Measurements from ENCODE around the gene TRPM3.

The TRPM3 gene

DNA sequence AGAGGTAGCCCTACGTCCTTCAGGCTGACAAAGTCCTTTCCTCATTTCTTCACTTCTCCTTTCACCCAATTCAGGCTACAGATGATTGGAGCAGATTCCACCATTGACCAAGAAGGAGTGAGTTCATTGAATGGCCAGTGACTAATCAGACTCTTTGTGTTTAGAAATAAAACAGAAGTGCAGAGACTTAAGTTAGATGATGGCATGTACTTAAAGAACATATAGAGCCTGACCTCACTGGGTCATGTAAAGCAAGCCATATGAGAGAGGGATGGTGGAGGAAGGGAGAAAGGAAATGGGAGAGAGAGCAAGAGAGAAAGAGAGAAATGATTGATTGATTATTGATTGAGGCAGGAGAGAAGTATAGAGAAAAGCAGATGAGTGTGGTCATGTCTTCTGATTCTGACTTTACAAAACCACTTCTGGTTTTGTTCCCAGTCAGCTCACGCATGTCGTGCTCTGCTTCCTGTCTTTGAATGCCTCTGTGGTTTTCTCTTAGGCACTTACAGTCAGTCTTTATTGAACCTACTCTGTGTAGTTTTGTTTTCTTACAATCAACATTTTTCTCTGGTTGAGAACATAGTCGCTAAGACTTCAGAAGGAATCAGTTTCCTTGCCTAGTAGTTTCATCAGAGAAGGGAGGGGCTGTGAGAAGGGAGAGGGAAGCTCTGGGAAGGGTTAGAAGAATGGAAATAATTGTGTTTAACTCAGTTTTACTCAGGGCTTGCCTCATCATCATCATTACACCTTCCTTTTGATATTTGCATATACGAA is 557.8 kb downstream of the TRPM3 start:
- H3K4me3 ChIP-seq (replicated peaks; ENCODE audit: insufficient read depth, low read length), result no peak overlapping the region
- TF ChIP-seq POLR2AphosphoS5 (IDR thresholded peaks at IDR 0.05; ENCODE audit: low read depth) (0 out of 2 replicates have a peak, but pooled peaks have one; percentile 33), SPI1 (IDR thresholded peaks at IDR 0.05; ENCODE audit: borderline replicate concordance, low read depth) (peak; percentile 88)
- TF ChIP-seq, protein P1, sequence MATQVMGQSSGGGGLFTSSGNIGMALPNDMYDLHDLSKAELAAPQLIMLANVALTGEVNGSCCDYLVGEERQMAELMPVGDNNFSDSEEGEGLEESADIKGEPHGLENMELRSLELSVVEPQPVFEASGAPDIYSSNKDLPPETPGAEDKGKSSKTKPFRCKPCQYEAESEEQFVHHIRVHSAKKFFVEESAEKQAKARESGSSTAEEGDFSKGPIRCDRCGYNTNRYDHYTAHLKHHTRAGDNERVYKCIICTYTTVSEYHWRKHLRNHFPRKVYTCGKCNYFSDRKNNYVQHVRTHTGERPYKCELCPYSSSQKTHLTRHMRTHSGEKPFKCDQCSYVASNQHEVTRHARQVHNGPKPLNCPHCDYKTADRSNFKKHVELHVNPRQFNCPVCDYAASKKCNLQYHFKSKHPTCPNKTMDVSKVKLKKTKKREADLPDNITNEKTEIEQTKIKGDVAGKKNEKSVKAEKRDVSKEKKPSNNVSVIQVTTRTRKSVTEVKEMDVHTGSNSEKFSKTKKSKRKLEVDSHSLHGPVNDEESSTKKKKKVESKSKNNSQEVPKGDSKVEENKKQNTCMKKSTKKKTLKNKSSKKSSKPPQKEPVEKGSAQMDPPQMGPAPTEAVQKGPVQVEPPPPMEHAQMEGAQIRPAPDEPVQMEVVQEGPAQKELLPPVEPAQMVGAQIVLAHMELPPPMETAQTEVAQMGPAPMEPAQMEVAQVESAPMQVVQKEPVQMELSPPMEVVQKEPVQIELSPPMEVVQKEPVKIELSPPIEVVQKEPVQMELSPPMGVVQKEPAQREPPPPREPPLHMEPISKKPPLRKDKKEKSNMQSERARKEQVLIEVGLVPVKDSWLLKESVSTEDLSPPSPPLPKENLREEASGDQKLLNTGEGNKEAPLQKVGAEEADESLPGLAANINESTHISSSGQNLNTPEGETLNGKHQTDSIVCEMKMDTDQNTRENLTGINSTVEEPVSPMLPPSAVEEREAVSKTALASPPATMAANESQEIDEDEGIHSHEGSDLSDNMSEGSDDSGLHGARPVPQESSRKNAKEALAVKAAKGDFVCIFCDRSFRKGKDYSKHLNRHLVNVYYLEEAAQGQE (IDR thresholded peaks at IDR 0.05; ENCODE audit: insufficient replicate concordance, low read depth), result no peak
- no peaks in the 10 kb centered on the region for H3K27me3 ChIP-seq (ENCODE audit: insufficient read depth, poor library complexity, severe bottlenecking)
- DNase-seq (ENCODE audit: low read depth in 1 of 2, low spot score in 1 of 2), result peak; percentile 27 to 74
- peak overlapping the region; percentile 85 for H3K27ac ChIP-seq (replicated peaks)

DNA sequence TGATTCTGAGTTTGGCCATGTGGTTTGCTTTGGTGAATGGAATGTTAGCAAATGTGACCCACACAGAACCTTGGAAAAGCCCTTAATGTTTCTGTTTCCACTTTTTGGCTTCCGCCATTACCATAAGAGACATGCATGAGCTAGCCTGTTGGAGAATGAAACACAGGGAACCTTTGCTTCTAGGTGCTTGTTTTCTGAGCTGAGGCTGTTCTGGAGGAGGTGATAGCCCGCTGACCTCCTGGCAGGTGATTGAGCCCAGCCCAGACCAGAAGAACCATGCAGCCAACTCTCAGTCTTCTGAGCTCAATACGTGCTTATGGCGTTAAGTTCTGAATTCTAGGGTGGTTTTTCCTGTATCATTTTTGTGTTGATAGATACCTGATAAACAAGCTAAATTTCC is 558.4 kb downstream of the TRPM3 start:
- TF ChIP-seq POLR2AphosphoS5 (IDR thresholded peaks at IDR 0.05; ENCODE audit: low read depth) (no peak), GABPA (IDR thresholded peaks at IDR 0.05; ENCODE audit: low read depth) (no peak)
- TF ChIP-seq, protein P2, sequence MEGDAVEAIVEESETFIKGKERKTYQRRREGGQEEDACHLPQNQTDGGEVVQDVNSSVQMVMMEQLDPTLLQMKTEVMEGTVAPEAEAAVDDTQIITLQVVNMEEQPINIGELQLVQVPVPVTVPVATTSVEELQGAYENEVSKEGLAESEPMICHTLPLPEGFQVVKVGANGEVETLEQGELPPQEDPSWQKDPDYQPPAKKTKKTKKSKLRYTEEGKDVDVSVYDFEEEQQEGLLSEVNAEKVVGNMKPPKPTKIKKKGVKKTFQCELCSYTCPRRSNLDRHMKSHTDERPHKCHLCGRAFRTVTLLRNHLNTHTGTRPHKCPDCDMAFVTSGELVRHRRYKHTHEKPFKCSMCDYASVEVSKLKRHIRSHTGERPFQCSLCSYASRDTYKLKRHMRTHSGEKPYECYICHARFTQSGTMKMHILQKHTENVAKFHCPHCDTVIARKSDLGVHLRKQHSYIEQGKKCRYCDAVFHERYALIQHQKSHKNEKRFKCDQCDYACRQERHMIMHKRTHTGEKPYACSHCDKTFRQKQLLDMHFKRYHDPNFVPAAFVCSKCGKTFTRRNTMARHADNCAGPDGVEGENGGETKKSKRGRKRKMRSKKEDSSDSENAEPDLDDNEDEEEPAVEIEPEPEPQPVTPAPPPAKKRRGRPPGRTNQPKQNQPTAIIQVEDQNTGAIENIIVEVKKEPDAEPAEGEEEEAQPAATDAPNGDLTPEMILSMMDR (IDR thresholded peaks at IDR 0.05; ENCODE audit: insufficient read depth, low read length), result no peak
- TF ChIP-seq, protein P1 (IDR thresholded peaks at IDR 0.05; ENCODE audit: insufficient replicate concordance, low read depth), result no peak
- no peak for DNase-seq (ENCODE audit: low read depth in 1 of 2, low spot score in 1 of 2)
- peak overlapping the region; percentile 85 for H3K27ac ChIP-seq (replicated peaks)
- no peaks in the 10 kb centered on the region for H3K27me3 ChIP-seq (ENCODE audit: insufficient read depth, poor library complexity, severe bottlenecking)
- H3K4me3 ChIP-seq (replicated peaks; ENCODE audit: insufficient read depth, low read length), result no peak overlapping the region

DNA sequence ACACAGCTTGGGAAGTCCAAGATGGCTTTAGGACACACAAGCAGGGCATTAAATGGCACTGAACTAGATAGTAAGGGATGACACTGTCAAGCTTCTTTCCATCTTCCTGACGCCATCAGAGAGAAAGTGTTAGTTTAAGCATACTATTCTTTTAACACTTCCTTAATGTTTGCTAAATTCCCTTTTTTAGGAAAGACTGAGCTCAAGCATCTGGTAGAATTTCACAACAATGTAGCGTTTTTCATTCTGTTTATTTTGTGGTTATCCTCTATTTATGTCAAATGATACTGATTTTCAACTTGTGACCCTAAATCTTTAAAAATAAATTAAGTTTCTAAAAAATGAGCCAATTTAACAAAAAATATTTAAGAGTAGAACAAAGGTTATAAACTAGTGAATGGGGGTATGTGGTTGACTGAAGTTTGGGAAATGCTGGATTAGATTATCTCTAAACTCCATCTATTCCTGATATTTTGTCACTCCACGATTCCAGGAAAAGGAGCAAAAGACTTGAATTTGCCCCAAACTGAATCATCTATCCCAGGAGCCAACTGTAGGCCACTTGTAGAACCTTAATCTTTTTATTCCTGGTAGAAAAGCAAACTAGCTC is 559.5 kb downstream of the TRPM3 start:
- peak overlapping the region; percentile 85 for H3K27ac ChIP-seq (replicated peaks)
- no peak for TF ChIP-seq POLR2AphosphoS5 (IDR thresholded peaks at IDR 0.05; ENCODE audit: low read depth)
- TF ChIP-seq GABPA (IDR thresholded peaks at IDR 0.05; ENCODE audit: low read depth), result no peak
- TF ChIP-seq, protein P1 (IDR thresholded peaks at IDR 0.05; ENCODE audit: insufficient replicate concordance, low read depth), result no peak
- TF ChIP-seq, protein P2 (IDR thresholded peaks at IDR 0.05; ENCODE audit: insufficient read depth, low read length), result no peak
- no peak for TF ChIP-seq SPI1 (IDR thresholded peaks at IDR 0.05; ENCODE audit: borderline replicate concordance, low read depth)
- DNase-seq (ENCODE audit: low read depth in 1 of 2, low spot score in 1 of 2), result no peak
- H3K27me3 ChIP-seq (ENCODE audit: insufficient read depth, poor library complexity, severe bottlenecking), result no peaks in the 10 kb centered on the region
- H3K4me3 ChIP-seq (replicated peaks; ENCODE audit: insufficient read depth, low read length), result no peak overlapping the region
